ENCODE measurements around the gene ASB3.

The ASB3 gene

GRCh38 chr2:53813151-53813550, 26.4 kb upstream of the ASB3 start:
- no peak for TF ChIP-seq CTCF (IDR thresholded peaks at IDR 0.05; ENCODE audit: low read depth, low read length)
- H3K4me3 ChIP-seq (ENCODE audit: low read depth, low read length): no peak overlapping the region
- DNase-seq (ENCODE audit: low read depth, low spot score): no peak
- in situ Hi-C loops (cut with HindIII; ENCODE audit: low sequenced_read_pairs): no loop called here

GRCh38 chr2:53811601-53812000, 24.8 kb upstream of the ASB3 start:
- TF ChIP-seq CTCF (IDR thresholded peaks at IDR 0.05; ENCODE audit: low read depth, low read length): no peak
- in situ Hi-C loops (cut with HindIII; ENCODE audit: low sequenced_read_pairs): no loop called here
- DNase-seq (ENCODE audit: low read depth, low spot score): no peak
- no peak overlapping the region for H3K4me3 ChIP-seq (ENCODE audit: low read depth, low read length)

- H3K4me3 ChIP-seq (ENCODE audit: low read depth, low read length): no peak overlapping the region
- no peak for DNase-seq (ENCODE audit: low read depth, low spot score)
- no peak for TF ChIP-seq CTCF (IDR thresholded peaks at IDR 0.05; ENCODE audit: low read depth, low read length)
- in situ Hi-C loops (cut with HindIII; ENCODE audit: low sequenced_read_pairs): no loop called here
Observed at GRCh38 chr2:53802617-53803151, 15.9 kb upstream of the ASB3 start.

GRCh38 chr2:53801547-53801946, 14.8 kb upstream of the ASB3 start:
- in situ Hi-C loops (cut with HindIII; ENCODE audit: low sequenced_read_pairs): no loop called here
- no peak for DNase-seq (ENCODE audit: low read depth, low spot score)
- TF ChIP-seq CTCF (IDR thresholded peaks at IDR 0.05; ENCODE audit: low read depth, low read length): no peak
- no peak overlapping the region for H3K4me3 ChIP-seq (ENCODE audit: low read depth, low read length)

GRCh38 chr2:53793821-53794220, 7.1 kb upstream of the ASB3 start:
- no peak for DNase-seq (ENCODE audit: low read depth, low spot score)
- no peak for TF ChIP-seq CTCF (IDR thresholded peaks at IDR 0.05; ENCODE audit: low read depth, low read length)
- no peak overlapping the region for H3K4me3 ChIP-seq (ENCODE audit: low read depth, low read length)
- in situ Hi-C loops (cut with HindIII; ENCODE audit: low sequenced_read_pairs): no loop called here

GRCh38 chr2:53793261-53793660, 6.5 kb upstream of the ASB3 start:
- no peak for TF ChIP-seq CTCF (IDR thresholded peaks at IDR 0.05; ENCODE audit: low read depth, low read length)
- DNase-seq (ENCODE audit: low read depth, low spot score): no peak
- no peak overlapping the region for H3K4me3 ChIP-seq (ENCODE audit: low read depth, low read length)
- in situ Hi-C loops (cut with HindIII; ENCODE audit: low sequenced_read_pairs): no loop called here

All from astrocyte of the spinal cord (primary cell).